HUES6 (cell line): ENCODE data around the gene FAM83C.

Source experiments
- H3K27ac ChIP-seq: 2 replicates; pipeline ENCODE4 v1.7.0; 2013; ENCODE audit warnings: low read depth, mild to moderate bottlenecking, low read length, inconsistent platforms
- H3K27me3 ChIP-seq: 2 replicates; pipeline ENCODE4 v1.6.1; 2013; ENCODE audit warnings: low read length; ENCODE audit not compliant: control insufficient read depth, insufficient read depth
- H3K36me3 ChIP-seq: 2 replicates; pipeline ENCODE4 v1.6.1; 2013; ENCODE audit warnings: low read length; ENCODE audit not compliant: control insufficient read depth, insufficient read depth
- H3K4me1 ChIP-seq: 2 replicates; pipeline ENCODE4 v1.6.1; 2013; ENCODE audit warnings: low read length; ENCODE audit not compliant: control insufficient read depth, insufficient read depth
- H3K4me3 ChIP-seq: 2 replicates; pipeline ENCODE4 v1.5.1; 2013; ENCODE audit warnings: low read depth, low read length
- H3K9ac ChIP-seq: one replicate; pipeline ENCODE4 v1.6.1; 2013; ENCODE audit warnings: mild to moderate bottlenecking, low read length
- H3K9me3 ChIP-seq: 2 replicates; pipeline ENCODE4 v1.6.1; 2013; ENCODE audit warnings: low read depth, low read length; ENCODE audit not compliant: control insufficient read depth, insufficient read depth

Gene FAM83C

DNA sequence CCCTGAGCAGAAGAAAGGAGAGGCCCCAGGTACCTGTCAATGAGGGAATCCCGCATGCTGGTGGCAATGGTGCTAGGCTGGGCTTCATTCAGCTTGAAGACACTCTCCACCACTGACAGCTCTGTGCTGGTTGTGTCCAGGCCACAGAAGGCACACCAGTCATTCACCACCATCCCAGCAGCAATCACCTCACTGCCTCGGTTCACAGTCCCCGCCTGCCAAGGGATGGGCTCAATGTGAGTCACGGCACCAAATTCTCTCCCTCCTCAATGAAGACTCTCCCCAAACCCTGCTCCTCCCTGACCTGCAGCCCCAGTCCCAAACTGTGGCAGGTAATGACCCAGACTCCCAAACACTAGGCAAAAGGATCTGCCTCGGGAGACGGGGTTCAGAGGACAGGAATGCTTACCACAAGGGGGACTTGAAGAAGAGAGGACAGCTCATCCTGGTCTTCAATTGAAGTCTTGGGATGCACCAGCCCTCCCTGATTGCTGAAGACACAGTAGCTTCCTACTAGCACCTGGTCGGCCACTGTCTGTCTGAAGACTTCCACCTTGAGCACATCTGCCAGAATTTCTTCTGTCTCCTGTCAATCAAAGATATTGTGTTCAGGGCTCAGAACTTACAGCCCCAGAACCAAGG lies 12.6 kb downstream of the FAM83C start:
- Histone ChIP-seq H3K4me1 (peaks cover 15% of the 10 kb centered on the region), H3K9ac (no peak overlapping the region), H3K27ac (no peak overlapping the region), H3K36me3 (peaks cover 62% of the 10 kb centered on the region), H3K9me3 (no peaks in the 10 kb centered on the region), H3K27me3 (no peaks in the 10 kb centered on the region), H3K4me3 (no peak overlapping the region)

DNA sequence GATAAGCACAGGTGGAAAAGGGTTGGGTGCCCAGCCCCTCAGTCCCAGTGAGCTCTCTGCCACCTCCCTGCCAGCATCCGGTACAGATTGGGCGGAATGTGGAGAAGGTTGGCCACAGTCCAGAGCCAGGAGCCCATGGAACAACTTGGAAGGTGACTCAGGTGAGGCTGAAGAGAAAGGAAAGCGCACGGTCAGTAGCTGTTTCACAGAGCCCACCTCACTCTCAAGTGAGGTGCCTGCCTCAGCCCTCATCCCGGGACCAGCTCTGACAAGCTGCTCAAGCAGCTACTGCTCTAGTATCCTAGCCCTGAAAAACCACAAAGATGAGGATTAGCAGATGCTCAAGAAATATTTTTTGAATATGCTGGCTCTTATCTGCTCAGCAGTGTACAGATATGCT lies 13.2 kb downstream of the FAM83C start:
- peaks cover 68% of the 10 kb centered on the region for H3K36me3 ChIP-seq
- H3K4me3 ChIP-seq: no peak overlapping the region
- H3K4me1 ChIP-seq: peaks cover 15% of the 10 kb centered on the region
- H3K9me3 ChIP-seq: no peaks in the 10 kb centered on the region
- H3K27me3 ChIP-seq: no peaks in the 10 kb centered on the region
- peak overlapping the region; percentile 9 for H3K9ac ChIP-seq
- no peak overlapping the region for H3K27ac ChIP-seq

GRCh38 chr20:35277531-35278395 lies 14.5 kb downstream of the FAM83C start, which contains the start of gene MMP24OS:
Gene MMP24OS, minus strand, starts transcription at chr20:35278122. Its CDS starts 193 bp downstream, at chr20:35277929.
- H3K9me3 ChIP-seq: no peaks in the 10 kb centered on the region
- H3K27ac ChIP-seq: peak within 1 kb of the TSS; percentile 59; the same call in 1 of the 2 replicates
- H3K36me3 ChIP-seq: peaks cover 64% of the 10 kb centered on the region

DNA sequence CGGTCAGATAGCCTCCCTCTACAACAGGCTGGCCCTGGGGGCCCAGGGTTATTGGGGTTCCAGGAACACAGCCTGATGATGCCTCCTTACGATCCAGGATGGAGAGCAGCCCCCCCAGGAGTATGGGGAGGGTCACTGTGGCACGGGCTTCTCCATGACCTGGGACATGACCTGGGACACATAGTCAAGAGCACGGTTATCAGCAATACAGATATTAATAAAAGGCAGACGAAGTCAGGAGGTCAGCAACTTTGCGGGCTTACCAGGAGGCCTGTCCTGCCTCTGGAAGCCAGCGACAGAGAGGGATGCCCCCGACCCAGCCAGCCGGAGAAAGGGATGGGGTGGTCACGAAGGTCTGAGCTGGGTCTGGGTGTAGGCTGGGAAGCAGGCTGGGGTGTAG lies 15.1 kb downstream of the FAM83C start:
- H3K27ac ChIP-seq: peak overlapping the region; percentile 59; the same call in 1 of the 2 replicates

More at GRCh38 chr20:35277531-35278395, 14.5 kb downstream of the FAM83C start, which contains the start of gene MMP24OS:
- Histone ChIP-seq H3K9ac (peak within 1 kb of the TSS; percentile 84), H3K4me3 (peak within 1 kb of the TSS; percentile 77), H3K4me1 (peaks cover 12% of the 10 kb centered on the region), H3K27me3 (no peaks in the 10 kb centered on the region)

DNA sequence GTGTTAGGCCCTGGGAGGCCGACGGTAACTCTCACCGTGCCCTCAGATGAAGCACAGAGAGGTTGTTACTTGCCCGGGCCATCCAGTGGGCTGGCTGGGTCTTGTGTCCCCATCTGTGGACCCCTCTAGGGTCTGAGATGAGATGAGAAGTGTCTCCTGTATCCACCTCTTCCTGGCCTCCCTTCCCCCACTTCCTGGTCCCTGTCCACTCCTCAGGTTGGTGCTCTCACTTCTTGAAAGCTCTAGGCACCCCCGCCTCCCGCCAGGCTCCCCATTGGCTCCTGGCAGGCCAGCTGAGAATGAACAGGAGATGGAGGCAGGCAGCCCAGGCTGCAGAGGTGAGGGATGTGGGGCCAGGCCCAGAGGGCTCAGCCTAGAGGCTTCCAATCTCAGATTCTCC lies 15.8 kb downstream of the FAM83C start:
- H3K4me1 ChIP-seq: peaks cover 12% of the 10 kb centered on the region
- peak overlapping the region; percentile 77 for H3K4me3 ChIP-seq
- H3K36me3 ChIP-seq: peaks cover 55% of the 10 kb centered on the region
- no peaks in the 10 kb centered on the region for H3K27me3 ChIP-seq
- H3K9ac ChIP-seq: no peak overlapping the region
- no peak overlapping the region for H3K27ac ChIP-seq
- H3K9me3 ChIP-seq: no peaks in the 10 kb centered on the region

More for the DNA sequence above, 15.1 kb downstream of the FAM83C start:
- Histone ChIP-seq H3K4me3 (peak overlapping the region; percentile 77), H3K36me3 (peaks cover 59% of the 10 kb centered on the region), H3K9me3 (no peaks in the 10 kb centered on the region), H3K4me1 (peaks cover 12% of the 10 kb centered on the region), H3K9ac (peak overlapping the region; percentile 84), H3K27me3 (no peaks in the 10 kb centered on the region)

DNA sequence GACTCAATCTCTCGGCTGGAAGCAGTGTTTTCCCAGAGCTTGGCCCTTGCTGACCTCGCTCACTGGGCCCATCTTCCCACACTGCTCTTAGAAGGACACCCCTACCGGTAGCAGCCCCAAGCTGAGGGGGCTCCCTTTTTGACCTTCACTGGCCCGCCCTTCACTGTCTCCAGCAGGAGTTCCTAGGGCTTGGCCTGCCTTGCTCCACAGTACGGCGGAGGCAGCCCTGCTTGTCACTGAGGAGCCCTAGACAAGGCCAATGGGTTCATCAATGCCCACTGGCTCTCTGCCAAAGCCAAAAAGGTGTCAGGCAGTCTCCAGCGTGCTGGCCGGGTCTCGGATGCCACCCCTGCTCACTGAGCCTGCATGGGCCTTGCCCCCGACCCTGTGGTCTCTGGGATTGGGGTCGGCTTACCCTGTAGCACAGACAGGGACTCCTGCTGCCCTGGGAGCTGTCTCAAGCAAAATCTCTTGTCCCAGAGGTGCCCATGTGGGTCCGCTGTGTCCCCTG lies 16.4 kb downstream of the FAM83C start:
- no peak overlapping the region for H3K4me3 ChIP-seq
- H3K9ac ChIP-seq: no peak overlapping the region
- H3K27ac ChIP-seq: no peak overlapping the region

GRCh38 chr20:35274172-35275092 lies 17.8 kb downstream of the FAM83C start:
- Histone ChIP-seq H3K27ac (no peak overlapping the region), H3K27me3 (no peaks in the 10 kb centered on the region), H3K9ac (no peak overlapping the region), H3K4me1 (peaks cover 20% of the 10 kb centered on the region), H3K36me3 (peaks cover 40% of the 10 kb centered on the region), H3K4me3 (no peak overlapping the region), H3K9me3 (no peaks in the 10 kb centered on the region)

More for the DNA sequence above, 16.4 kb downstream of the FAM83C start:
- Histone ChIP-seq H3K36me3 (peaks cover 53% of the 10 kb centered on the region), H3K27me3 (no peaks in the 10 kb centered on the region), H3K9me3 (no peaks in the 10 kb centered on the region), H3K4me1 (peaks cover 17% of the 10 kb centered on the region)

DNA sequence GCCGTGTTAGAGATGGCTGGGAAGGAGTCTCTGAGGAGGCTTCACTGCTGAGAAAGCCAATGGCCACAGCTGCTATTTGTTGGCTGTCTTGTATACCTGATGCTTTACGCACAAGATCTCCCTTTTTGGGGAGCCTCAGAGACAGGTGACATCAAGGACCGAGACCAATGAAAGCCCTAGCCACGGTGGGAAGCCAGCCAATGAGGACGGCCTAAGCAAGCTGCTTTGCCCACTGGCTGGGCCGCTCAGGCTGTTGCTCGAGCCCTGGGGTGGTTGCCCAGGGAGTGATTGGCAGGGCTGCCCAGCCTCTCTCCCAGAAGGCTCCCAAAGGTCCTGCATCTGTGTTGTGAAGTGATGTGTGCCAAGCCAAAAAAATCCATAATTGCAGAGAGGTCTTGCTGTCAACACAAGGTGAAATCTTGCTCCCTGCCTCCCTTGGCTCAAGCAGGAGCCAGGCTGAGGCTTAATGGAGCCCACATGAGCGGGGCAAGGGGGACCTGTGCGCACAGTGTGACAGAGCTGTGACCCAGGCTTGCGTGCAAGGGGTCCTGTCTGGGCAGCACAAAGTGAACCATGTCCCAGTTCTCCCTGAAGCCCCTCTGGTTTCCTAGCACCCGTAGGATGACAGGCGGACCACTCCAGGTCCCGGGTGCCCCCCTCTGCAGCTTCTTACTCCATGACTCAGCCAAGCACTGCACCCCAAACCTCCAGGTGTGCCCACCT lies 18.6 kb downstream of the FAM83C start:
- Histone ChIP-seq H3K9ac (peak overlapping the region; percentile 25), H3K4me3 (no peak overlapping the region), H3K4me1 (peaks cover 21% of the 10 kb centered on the region), H3K27me3 (no peaks in the 10 kb centered on the region), H3K27ac (no peak overlapping the region), H3K9me3 (no peaks in the 10 kb centered on the region), H3K36me3 (peaks cover 32% of the 10 kb centered on the region)

GRCh38 chr20:35271904-35272303 lies 20.3 kb downstream of the FAM83C start:
- Histone ChIP-seq H3K36me3 (peaks cover 27% of the 10 kb centered on the region), H3K4me3 (no peak overlapping the region), H3K9ac (no peak overlapping the region), H3K27ac (no peak overlapping the region), H3K27me3 (no peaks in the 10 kb centered on the region), H3K4me1 (peaks cover 18% of the 10 kb centered on the region), H3K9me3 (no peaks in the 10 kb centered on the region)
